Stimulated activated naive CD4-positive, alpha-beta T cell (primary cell): ENCODE results near the gene LEKR1.

Experiments used
- DNase-seq, 6 experiments: peaks; one replicate each; lab custom pipeline; 2025; lab: John Stamatoyannopoulos, UW

The LEKR1 gene

DNA sequence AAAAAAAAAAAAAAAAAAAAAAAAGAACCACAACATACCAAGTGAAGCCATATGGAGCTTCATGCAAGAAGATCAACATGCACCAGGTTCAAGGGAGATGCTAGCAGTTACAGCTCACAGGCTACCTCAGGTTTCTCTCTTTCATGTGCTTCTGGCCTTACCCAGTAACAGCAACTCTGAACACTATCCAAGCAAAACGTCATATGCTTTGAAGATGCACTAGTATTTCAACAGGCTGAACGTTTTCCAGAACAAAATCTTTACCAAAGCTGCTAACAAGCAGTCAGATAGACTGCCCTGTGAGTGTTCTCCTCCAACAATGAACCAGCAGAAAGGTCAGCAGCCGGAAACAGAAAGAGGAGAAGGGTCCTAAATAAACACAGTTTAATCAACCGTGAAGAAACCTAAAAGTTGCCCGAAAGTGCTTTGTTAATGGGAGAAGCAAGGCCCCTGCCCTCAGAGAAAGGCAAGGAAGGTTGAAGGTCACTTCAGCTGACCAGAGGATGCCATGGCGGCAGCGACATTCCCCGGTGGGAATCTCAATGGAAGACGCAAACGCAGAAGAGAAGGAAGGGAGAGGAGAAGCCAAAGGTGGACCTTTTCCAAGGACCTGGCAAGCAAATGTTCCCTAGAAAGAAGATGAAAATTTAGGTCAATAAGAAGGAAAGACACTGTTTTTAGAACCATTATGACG lies 253.7 kb downstream of the LEKR1 start:
- no peak for DNase-seq

DNA sequence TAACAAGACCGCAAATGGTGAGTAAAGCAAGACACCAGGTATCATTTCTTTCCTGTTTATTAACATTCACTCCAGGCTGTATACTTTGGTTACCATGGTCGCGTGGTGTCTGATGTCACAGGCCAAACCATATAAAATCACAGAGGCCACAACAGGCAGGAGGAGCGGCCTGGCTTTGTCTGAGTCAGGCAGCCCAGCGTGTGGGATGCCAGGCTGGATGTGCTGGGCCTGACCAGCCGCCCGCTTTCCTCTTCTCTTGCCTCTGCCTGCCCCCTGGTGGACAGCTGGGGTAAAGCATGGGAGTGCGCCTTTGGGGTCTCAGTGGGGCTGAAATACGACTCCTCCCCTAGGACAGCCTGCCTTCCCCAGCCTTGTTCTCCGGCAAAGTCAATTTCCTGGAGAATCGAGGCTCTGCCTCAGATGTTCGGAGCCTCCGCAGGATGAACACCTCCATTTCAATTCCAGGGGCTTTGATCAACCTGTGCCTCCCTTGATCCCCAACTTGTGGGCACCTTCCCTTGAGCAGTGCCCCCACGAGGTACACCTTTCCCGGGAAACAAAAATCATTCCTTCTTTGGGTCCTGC lies 255.6 kb downstream of the LEKR1 start:
- no peak for DNase-seq

DNA sequence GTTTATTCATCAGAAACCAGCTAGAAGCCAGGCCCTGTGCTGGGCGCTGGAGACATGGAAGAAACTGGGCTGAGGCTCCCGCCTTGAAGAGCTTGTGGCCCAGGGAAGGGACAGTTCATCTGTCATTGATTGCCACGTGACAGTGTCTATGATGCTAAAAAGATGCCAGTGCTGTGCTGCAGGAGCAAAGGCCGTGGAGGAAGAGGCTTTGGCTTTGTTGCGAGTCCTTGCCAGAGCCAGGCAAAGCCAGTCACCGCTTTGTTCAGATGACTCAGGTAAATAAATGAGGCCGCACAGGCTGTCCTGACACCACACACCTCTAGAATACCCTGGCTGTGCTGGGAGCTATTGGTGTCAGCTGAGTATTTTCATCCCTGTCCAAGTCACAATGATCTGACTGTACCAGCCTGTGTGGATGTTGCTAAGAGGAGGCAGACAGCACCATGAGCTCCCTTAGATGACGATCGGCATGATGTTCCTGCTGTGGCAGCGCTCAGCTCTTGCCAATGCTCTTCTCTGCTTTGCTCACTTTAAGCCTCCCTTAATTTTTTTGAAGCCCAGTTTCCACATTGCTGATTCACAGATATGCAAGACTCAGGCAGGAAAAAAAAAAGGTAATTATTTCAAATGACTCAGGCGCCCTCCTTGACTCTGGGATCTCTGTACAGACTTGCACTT lies 256.3 kb downstream of the LEKR1 start:
- no peak for DNase-seq

DNA sequence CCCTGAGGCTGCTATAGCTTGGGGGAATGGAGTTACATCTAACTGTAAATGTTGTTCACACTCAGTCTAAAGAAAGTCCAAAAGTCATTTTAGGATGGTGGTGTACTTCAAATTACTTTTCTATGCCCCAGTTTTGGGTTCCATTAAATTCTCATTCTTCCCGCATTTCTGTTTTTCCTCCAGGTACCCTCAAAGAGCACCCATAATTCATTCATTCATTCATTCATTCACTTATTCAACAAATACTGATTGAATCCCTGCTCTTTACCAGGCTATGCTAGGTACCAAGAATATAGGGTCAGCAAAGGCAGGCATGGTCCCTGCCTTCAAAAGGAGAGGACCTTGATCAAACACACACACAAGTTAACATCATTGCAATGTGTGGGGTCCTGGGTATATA lies 257.7 kb downstream of the LEKR1 start:
- no peak for DNase-seq

GRCh38 chr3:157086060-157086750 lies 260.1 kb downstream of the LEKR1 start:
- DNase-seq = no peak

DNA sequence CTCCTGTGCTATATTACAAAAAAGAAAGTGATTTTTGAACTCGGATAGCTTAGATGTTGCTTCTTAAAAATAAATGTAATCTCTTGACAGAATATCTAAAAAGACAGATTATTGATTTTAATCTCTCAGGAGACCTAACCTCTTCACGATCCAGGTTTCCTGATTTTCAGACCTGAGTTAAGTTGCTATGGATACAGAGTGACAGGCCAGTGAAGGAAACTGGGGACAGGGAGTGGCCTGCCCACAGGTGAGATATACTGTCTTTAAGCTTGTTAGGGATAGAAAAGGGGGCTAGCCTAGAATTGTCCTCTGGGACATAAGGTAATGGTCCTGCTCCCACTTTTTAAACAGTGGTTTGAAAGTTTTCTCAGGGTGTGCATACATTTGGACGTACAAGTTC lies 260.6 kb downstream of the LEKR1 start:
- no peak for DNase-seq

DNA sequence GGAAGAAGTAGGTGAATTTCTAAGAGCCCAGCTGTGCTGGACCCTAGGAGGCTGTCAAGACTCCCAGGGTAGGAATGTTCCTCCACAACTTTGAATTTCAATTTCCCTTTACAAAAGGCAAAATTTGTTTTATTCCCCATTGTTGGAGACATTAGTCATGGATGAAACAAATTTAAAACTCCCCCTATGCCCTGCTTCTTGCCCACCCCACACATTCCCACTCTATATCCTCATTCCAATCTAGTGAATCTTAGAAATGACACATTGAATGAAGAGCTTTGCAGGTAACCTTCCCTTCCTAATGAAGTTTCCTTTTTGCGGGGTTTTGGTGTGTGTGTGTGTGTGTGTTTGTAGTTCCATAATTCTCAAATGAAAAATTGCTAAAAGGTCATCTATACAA lies 261.2 kb downstream of the LEKR1 start:
- DNase-seq = no peak

GRCh38 chr3:157087780-157088600 lies 261.8 kb downstream of the LEKR1 start:
- no peak for DNase-seq

- no peak for DNase-seq
Measured at GRCh38 chr3:157088601-157089454, 262.7 kb downstream of the LEKR1 start.

DNA sequence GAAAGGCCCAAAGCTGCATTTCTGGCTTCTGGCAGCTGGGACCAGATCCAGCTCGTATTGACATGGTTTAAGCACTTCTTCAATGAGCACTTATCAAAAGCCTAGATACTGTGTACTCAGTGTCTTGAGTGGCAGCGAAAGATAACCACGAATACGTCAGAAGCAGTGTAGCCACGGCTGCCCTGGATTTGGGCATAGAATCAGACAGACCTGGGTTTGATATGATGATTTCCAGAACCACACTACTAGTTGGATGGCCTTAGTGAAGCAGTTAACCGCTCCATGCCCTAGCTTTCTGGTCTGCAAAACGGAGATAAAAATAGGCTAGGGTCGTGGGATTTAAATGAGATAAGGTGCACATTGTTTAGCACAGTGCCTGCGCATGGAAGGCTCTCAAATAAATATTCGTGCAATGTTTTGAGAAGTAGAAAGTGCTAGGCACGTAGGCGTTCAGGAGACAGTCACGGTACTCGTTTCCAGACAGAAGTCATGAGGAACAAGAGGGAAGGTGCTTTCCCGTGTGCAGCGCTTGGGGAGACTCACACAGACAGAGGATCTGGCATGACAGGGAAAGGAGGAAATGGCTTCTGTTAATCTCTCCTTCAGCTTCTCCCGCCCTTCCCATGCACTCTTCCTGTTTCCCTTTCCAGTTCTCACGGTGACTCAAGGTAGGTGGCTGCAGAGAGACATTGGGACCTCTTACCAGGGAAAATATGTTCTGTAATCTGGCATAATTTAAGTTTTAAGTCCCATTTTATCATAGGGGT lies 263.5 kb downstream of the LEKR1 start:
- no peak for DNase-seq

- DNase-seq = no peak
Measured at GRCh38 chr3:157091083-157091833, 265.1 kb downstream of the LEKR1 start.

GRCh38 chr3:157092230-157092629 lies 266.1 kb downstream of the LEKR1 start:
- DNase-seq = no peak

DNA sequence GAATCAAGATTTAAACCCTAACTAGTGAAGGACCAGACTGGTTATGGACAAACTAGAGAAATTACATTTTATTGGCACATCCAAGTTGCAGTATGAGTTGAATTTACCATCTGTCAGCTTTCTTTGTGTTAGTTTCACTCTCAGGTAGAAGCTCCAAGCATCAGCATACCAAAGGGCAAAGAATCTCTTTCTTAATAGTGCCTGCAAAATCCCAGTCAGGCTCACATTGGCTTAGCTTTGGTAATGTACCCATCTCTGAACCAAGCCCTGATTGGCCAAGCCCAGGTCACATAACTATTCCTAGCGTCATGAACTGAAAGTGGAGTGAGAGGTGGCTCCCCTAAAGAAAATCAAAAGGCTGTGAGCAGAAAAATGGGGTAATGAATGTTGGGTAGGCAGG lies 266.9 kb downstream of the LEKR1 start:
- DNase-seq = no peak

DNA sequence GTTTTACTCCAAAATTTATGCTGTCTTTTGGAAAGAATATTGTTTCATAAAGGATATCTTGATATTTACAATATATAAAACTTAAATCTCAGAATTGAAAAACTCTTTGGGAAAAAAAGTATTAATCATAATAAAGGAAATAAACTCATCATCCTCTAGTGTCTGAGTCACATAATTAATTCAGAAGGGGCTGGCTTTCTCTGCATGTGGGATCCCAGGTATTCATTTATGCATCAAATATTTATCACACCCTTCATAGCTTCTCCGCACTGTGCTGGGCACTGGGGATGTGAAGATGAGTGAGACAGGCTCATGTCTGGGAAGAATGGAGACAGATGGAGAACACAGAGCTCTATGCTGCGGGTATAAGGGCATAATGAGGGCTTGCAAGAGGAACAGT lies 268.1 kb downstream of the LEKR1 start:
- no peak for DNase-seq

GRCh38 chr3:157094751-157095480 lies 268.8 kb downstream of the LEKR1 start:
- DNase-seq = no peak
